ENCODE data around the gene GINM1. TPM values are rescaled to one million over a fixed set of nuclear protein-coding genes. Genes with fewer than 3 reads are reported as not detected.

Gene GINM1
- total and polyA plus RNA-seq, 3 donors from 2014 or later = 47.5 to 80.3 (median 58.7) TPM

GRCh38 chr6:149634315-149634714 lies 68.1 kb downstream of the GINM1 start:
- no peak for DNase-seq
- Histone ChIP-seq H3K9me3 (no peaks in the 10 kb centered on the region), H3K27ac (no peak overlapping the region), H3K27me3 (no peaks in the 10 kb centered on the region), H3K4me1 (no peaks in the 10 kb centered on the region), H3K36me3 (ENCODE audit: low read depth, missing control alignments) (no peaks in the 10 kb centered on the region), H3K4me3 (no peak overlapping the region)
- intact Hi-C loops (cut with DNase I; ENCODE audit: low total_unique reads) = no loop called here
- TF ChIP-seq POLR2A (IDR thresholded peaks at IDR 0.05) (no peak), CTCF (IDR thresholded peaks at IDR 0.05) (no peak)
- 85 to 94% methylated on average over 1 of the region's 1 CpG for WGBS, 2 donors

- no peak for TF ChIP-seq CTCF (IDR thresholded peaks at IDR 0.05)
- TF ChIP-seq POLR2A (IDR thresholded peaks at IDR 0.05) = no peak
- intact Hi-C loops (cut with DNase I; ENCODE audit: low total_unique reads) = no loop called here
- no peaks in the 10 kb centered on the region for H3K27me3 ChIP-seq
- H3K9me3 ChIP-seq = no peaks in the 10 kb centered on the region
- no peak overlapping the region for H3K27ac ChIP-seq
- no peaks in the 10 kb centered on the region for H3K36me3 ChIP-seq (ENCODE audit: low read depth, missing control alignments)
- DNase-seq = no peak
- 80 to 81% methylated on average over 2 of the region's 2 CpGs for WGBS, 2 donors
- no peaks in the 10 kb centered on the region for H3K4me1 ChIP-seq
- H3K4me3 ChIP-seq = no peak overlapping the region
These were observed 69.9 kb downstream of the GINM1 start for GRCh38 chr6:149636124-149636523.

Small RNAs within 50 kb of the gene (small RNA-seq; reads per million reads assigned to genes)
- gene RF00019 (0 reads per million in 2 donors), gene RF00410 (0 reads per million in 2 donors), gene RNU7-3P (0 to 0.85 reads per million in 2 donors)

Other genes starting within 250 kb of the GINM1 start
- gene TAB2, start 248.7 kb upstream of the GINM1 start, total RNA-seq = 10 to 100 TPM; 61.0 to 84.7 TPM
- 45.1 TPM for gene TAB2, start 248.7 kb upstream of the GINM1 start, polyA plus RNA-seq (ENCODE audit: insufficient read depth, low read depth, low replicate concordance)
- gene SUMO4, start 166.1 kb upstream of the GINM1 start, total RNA-seq = 1 to 10 TPM; 4.6 to 6.3 TPM
- not detected for gene SUMO4, start 166.1 kb upstream of the GINM1 start, polyA plus RNA-seq (ENCODE audit: insufficient read depth, low read depth, low replicate concordance)
- gene ZC3H12D, start 81.4 kb upstream of the GINM1 start, total RNA-seq = 1 to 10 TPM; 1.4 to 2.1 TPM
- 0.61 TPM for gene ZC3H12D, start 81.4 kb upstream of the GINM1 start, polyA plus RNA-seq (ENCODE audit: insufficient read depth, low read depth, low replicate concordance)
- 10 to 100 TPM; 36.0 to 39.4 TPM for gene PPIL4, start 20.3 kb upstream of the GINM1 start, total RNA-seq
- gene PPIL4, start 20.3 kb upstream of the GINM1 start, polyA plus RNA-seq (ENCODE audit: insufficient read depth, low read depth, low replicate concordance) = 13.9 TPM
- gene KATNA1, start 82.3 kb downstream of the GINM1 start, total RNA-seq = 10 to 100 TPM; 46.6 to 49.4 TPM
- 81.5 TPM for gene KATNA1, start 82.3 kb downstream of the GINM1 start, polyA plus RNA-seq (ENCODE audit: insufficient read depth, low read depth, low replicate concordance)
- gene LATS1, start 151.7 kb downstream of the GINM1 start, total RNA-seq = 10 to 100 TPM; 35.0 to 38.7 TPM
- 17.4 TPM for gene LATS1, start 151.7 kb downstream of the GINM1 start, polyA plus RNA-seq (ENCODE audit: insufficient read depth, low read depth, low replicate concordance)
- gene NUP43, start 180.2 kb downstream of the GINM1 start, total RNA-seq = 10 to 100 TPM; 28.3 to 32.2 TPM
- 14.8 TPM for gene NUP43, start 180.2 kb downstream of the GINM1 start, polyA plus RNA-seq (ENCODE audit: insufficient read depth, low read depth, low replicate concordance)
- gene PCMT1, start 183.4 kb downstream of the GINM1 start, total RNA-seq = 100 to 1,000 TPM; 196 to 220 TPM
- 192 TPM for gene PCMT1, start 183.4 kb downstream of the GINM1 start, polyA plus RNA-seq (ENCODE audit: insufficient read depth, low read depth, low replicate concordance)

All from testis (tissue), 3 donors.